NCI-H526 treated with DMSO at 0.1 percent for 48 hours (cell line): Measurements from ENCODE around the gene SYNE3.

Experiments
- DNase-seq: peaks from one replicate; lab custom pipeline; 2025; lab: John Stamatoyannopoulos, UW

SYNE3 gene

DNA sequence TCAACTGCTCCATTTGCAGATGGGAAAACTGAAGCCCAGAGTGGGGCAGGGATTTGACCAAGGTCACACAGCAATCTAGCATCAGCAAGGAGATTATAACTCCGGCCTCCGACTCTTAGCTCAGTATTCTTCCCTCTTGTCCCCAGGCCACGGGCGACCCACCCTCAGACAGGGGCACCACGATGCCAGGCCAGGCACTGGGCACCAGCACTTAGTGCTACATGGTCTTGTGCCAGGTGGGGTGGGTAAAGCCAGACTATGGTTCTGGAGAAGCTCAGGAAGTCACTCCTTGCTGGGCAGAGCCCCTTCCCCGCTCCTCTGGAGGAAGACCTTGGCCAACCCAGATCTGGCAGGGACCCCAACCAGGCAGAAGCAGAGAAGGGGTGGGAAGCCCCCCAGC lies 41.5 kb downstream of the SYNE3 start:
- no peak for DNase-seq

DNA sequence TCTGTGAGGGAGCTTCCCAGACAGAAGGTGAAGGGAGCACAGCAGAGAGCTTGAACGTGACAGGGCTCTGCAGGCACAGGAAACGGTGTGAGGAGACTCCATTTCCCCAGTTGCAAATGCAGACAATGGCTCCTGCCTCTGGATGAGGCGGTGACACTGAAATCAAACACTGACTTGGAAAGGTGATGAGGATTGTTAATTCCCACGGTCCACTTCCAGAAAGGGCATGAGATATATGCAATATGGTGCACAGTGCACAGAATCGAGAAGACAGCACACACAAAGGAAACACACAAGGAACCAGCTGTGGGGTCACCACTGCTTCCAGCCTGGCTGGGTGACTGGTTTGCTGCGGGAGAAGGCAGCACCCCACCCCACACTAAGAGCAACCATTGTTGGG lies 42.0 kb downstream of the SYNE3 start:
- no peak for DNase-seq

DNA sequence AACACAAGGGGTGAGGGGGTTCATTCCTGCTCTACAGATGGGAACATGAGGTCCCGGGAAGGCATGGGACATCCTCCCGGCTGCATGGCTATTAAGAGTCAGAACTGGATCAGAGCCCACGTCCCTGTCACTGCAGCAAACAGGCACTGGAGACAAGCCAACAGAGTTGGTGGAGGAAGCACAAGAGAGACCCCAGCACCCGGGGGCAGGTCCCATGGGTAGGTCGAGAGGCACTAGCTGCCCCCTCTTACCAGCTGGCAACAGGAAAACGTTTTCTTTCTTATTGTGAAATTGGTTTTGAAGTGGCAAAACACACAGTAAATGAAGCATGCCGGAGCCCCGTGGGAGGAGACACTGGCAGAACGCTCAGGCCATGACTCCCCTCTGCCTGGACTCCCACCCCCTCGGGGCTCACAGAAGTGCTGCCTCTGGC lies 43.6 kb downstream of the SYNE3 start:
- no peak for DNase-seq

DNA sequence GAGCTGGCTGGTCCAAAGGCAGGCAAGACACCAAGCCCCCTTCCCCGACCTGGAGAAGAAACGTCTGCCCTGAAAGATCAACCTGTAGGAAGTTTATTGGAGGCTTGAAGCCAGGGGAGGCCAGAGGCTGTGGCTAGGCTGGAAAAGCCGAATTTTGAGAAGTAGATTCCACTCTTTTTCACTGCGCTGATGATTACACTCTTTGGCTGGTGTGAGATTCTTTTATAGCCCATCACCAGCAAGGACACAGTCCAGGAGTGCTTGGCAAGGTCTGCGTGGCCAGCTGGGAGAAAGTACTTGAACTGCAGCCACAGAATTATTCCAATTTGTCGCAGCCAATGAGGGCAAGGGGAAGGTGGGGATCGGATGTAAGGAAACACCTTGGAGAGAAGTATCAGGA lies 45.0 kb downstream of the SYNE3 start:
- DNase-seq = no peak

DNA sequence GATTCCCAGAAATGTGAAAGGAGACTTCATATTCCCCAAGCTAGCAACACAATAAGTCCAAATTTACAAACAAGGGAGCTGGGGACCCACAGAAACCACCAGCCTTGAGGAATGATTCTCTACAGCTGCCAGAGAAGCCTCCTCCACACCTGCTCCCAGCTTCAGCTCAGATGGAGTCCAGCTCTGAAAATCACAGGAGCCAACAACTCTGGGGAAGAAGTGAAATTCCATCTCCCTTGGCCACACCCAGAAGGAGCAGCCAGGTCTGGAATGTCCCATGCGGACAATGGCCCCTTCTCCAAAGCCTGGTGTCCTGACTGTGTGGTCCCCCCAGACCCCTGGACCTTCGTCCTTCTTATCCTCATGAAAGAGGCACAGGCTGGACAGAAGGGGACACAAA lies 45.4 kb downstream of the SYNE3 start:
- no peak for DNase-seq

DNA sequence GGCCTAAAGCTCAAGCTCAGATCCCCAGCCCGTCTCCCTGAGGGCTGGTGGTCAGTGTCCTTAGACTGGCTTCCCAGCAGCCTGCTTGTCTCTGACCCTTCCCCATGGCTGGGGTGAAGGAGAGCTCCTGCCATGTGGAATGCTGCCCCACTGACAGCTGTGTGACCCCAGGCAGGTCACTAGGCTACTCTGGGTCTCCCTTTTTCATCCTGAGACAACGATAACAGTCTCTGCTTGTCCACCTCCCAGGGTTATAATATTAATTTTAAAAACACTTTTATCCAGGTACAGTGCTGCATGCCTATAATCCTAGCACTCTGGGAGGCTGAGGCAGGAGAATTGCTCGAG lies 47.3 kb downstream of the SYNE3 start:
- DNase-seq = no peak

DNA sequence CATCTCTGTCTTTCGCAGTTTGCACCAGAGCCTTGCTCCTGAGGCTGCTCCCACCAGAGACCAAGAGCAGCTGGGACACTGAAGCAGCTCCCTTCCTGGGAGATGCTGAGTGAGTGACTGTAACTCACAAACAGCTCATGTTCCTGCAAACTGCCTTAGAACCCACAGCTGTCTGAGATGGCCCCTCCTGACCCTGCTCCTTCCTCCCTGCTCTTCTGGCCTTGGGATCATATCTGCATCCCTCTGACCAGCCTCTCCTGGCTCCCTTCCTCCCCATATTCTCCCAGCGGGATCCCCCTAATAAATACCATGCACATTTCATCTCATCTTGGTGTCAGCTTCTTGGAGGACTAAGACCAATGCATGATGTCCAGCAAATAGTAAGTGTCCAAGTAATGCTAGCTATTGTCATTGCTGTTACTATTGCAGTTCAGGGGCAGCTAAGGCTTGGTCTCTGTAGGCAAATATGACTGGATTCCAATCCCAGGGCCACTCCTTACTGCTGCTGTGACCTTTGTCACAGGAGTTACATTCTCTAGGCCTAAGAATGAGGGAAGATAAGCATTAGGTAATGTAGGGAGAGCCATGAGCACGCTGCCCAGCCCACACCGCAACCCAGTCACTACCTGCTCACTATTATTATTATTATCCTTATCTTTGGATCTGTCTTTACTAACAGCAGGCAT lies 47.9 kb downstream of the SYNE3 start:
- no peak for DNase-seq

DNA sequence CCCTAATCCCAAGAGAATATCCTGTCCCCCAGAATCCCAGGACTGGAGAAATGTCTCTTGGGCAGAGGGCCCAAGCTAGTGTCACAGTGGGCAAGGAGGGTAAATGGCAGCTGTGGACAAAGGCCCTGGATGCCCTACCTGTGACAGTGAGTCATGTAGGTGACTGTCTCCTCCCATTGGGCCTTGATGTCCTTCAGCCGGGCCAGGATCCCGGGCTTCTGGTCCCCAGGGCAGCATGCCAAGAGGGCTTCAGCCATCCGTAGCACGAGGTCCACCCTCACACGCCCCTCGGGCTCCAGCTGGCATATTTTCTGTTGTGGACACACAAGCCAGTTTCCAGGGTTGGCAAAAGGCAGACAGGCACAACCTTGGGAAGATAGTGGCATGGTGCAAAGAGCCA lies 48.8 kb downstream of the SYNE3 start:
- DNase-seq = no peak

DNA sequence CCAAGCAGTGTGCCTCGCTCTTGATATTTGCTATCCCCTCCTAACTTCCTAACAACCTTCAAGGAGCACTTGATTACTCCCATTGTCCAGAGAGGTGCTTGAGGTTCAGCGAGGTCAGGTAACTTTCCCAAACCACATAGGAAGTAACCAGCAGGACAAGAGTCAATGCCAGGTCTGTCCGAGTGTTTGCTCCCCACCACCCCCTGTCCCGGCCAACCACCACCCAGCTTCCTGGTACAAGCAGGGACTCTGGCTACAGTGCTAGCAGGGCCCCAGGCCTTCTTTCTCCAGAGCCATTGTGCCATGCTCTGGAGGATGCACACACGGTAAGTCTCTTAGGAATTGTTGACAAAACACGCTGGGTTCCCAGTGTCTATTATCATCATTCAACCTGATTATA lies 49.2 kb downstream of the SYNE3 start:
- no peak for DNase-seq
